ENCODE data around the gene TMC1. TPM values are rescaled to one million over a fixed set of nuclear protein-coding genes. Genes with fewer than 3 reads are reported as not detected.

The TMC1 gene
- total and polyA plus RNA-seq, 2 of the 8 experiments (the other 6 are each of a cell fraction or from before 2014, with no cell fraction given): 0.95 to 0.98 TPM

DNA sequence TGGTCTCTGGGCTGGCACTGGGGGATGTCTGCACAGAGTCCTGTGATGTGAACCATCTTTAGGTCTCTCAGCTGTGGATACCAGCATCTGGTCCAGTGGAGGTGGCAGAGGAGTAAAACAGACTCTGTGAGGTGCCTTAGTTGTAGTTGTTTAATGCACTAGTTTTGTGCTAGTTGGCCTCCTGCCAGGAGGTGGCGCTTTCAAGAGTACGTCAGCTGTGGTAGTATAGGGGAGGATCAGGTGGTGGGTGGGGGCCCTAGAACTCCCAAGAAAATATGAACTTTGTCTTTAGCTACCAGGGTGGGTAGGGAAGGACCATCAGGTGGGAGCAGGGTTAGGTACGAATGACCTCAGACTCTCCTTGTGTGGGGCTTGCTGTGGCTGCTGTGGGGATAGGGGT, 197.1 kb downstream of the TMC1 start:
- ChIA-PET CTCF (ENCODE audit: partially characterized antibody) (interaction anchor here (0.9 to 4.2 kb wide), 11 partner anchors 8 to 110 kb away, joined by 3 to 23 read pairs (median 5); no protein-coding TSS in a partner anchor), POLR2A (ENCODE audit: partially characterized antibody) (interaction anchor here (1.7 kb wide), 1 partner anchor 9 kb away, joined by 5 read pairs; no protein-coding TSS in a partner anchor)
- H3K14ac ChIP-seq (ENCODE audit: insufficient read length): no peak overlapping the region
- peak overlapping the region; percentile 56; the same call in 1 of the 2 replicates for H2BK5ac ChIP-seq (ENCODE audit: low read depth, low read length)
- no peaks in the 10 kb centered on the region for H4K20me1 ChIP-seq (replicated peaks in 1 of 2; ENCODE audit: control insufficient read depth in 1 of 2, insufficient read depth in 2 of 2, low read length in 2 of 2)
- H3K4me3 ChIP-seq (ENCODE audit: extremely low read depth in 1 of 4, insufficient read depth in 2 of 4, low read depth in 3 of 4, low read length in 4 of 4): no peak overlapping the region
- no peaks in the 10 kb centered on the region for H3K79me1 ChIP-seq (ENCODE audit: low read depth, low read length)
- 0 out of 4 replicates have a peak, but pooled peaks cover 0 to 3% of the 10 kb centered on the region in 2 experiments for H3K9me3 ChIP-seq (ENCODE audit: insufficient read depth in 2 of 2, low read depth in 1 of 2, low read length in 1 of 2)
- no peaks in the 10 kb centered on the region for H3K23me2 ChIP-seq (ENCODE audit: low read depth, low read length)
- no peak overlapping the region for H3K23ac ChIP-seq (ENCODE audit: insufficient read length)
- H2BK12ac ChIP-seq (ENCODE audit: low read depth, low read length): peak overlapping the region; percentile 69; the same call in 1 of the 2 replicates
- H2BK20ac ChIP-seq (ENCODE audit: low read length): peak overlapping the region; percentile 97
- no peak overlapping the region for H2BK120ac ChIP-seq (replicated peaks; ENCODE audit: low read depth, low read length)
- peak overlapping the region; percentile 65 for H4K91ac ChIP-seq (replicated peaks; ENCODE audit: insufficient read length, low read length)
- H3K79me2 ChIP-seq (ENCODE audit: control insufficient read depth in 1 of 2, insufficient read depth in 2 of 2, low read length in 2 of 2): no peaks in the 10 kb centered on the region
- H4K5ac ChIP-seq (ENCODE audit: insufficient read length, low read depth, low read length): no peak overlapping the region
- peaks cover 0 to 11% (median 3%) of the 10 kb centered on the region in 4 experiments; a peak in 3 of 7 replicates for H3K4me1 ChIP-seq (replicated peaks in 1 of 4; ENCODE audit: control insufficient read depth in 3 of 4, insufficient read depth in 4 of 4, low read length in 3 of 4)
- no peak overlapping the region for H4K8ac ChIP-seq (ENCODE audit: extremely low read depth, insufficient read depth, low read length)
- DNase-seq (ENCODE audit: low read depth in 1 of 2, low spot score in 2 of 2) (peak in 1 of 2 experiments; percentile 59), FAIRE-seq (no peak)
- no peak overlapping the region for H3K4ac ChIP-seq (replicated peaks; ENCODE audit: insufficient read length, low read depth, low read length)
- H3K4me2 ChIP-seq (ENCODE audit: insufficient read depth in 1 of 2, low read depth in 2 of 2, low read length in 2 of 2): no peak overlapping the region
- 93% methylated on average over 3 of the region's 3 CpGs; no CpG with 5 or more reads in 1 of the 2 experiments for WGBS, 2 experiments (ENCODE audit: extremely low coverage in 1 of 2, insufficient coverage in 1 of 2, insufficient read length in 1 of 2, insufficient replicate concordance in 2 of 2, low coverage in 1 of 2, low lambda C conversion rate in 2 of 2, missing lambda C conversion rate in 1 of 2)
- peak overlapping the region; percentile 65; the same call in 1 of the 2 replicates for H2AK5ac ChIP-seq (ENCODE audit: low read depth, low read length)
- no peak overlapping the region for H3K9ac ChIP-seq (replicated peaks in 1 of 4; ENCODE audit: extremely low read depth in 1 of 4, low read depth in 3 of 4, low read length in 3 of 4)
- H3K27ac ChIP-seq (ENCODE audit: low read depth, low read length): no peak overlapping the region
- TF ChIP-seq, protein P1, sequence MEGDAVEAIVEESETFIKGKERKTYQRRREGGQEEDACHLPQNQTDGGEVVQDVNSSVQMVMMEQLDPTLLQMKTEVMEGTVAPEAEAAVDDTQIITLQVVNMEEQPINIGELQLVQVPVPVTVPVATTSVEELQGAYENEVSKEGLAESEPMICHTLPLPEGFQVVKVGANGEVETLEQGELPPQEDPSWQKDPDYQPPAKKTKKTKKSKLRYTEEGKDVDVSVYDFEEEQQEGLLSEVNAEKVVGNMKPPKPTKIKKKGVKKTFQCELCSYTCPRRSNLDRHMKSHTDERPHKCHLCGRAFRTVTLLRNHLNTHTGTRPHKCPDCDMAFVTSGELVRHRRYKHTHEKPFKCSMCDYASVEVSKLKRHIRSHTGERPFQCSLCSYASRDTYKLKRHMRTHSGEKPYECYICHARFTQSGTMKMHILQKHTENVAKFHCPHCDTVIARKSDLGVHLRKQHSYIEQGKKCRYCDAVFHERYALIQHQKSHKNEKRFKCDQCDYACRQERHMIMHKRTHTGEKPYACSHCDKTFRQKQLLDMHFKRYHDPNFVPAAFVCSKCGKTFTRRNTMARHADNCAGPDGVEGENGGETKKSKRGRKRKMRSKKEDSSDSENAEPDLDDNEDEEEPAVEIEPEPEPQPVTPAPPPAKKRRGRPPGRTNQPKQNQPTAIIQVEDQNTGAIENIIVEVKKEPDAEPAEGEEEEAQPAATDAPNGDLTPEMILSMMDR (IDR thresholded peaks at IDR 0.05; ENCODE audit: control extremely low read depth in 1 of 3, insufficient read depth in 1 of 3, low read depth in 1 of 3, low read length in 3 of 3): peak; percentile 24 to 53 (median 28); a peak in 3 of 4 replicates
- no peak for TF ChIP-seq SP2 (IDR thresholded peaks at IDR 0.05; ENCODE audit: low read length)
- peak; percentile 10 to 31; a peak in 2 of 4 replicates for TF ChIP-seq RAD21 (IDR thresholded peaks at IDR 0.05 in 1 of 2, conservative IDR thresholded peaks at IDR 0.05 in 1 of 2; ENCODE audit: low read depth in 2 of 2, low read length in 2 of 2)
- H3K27me3 ChIP-seq (replicated peaks in 1 of 4; ENCODE audit: control insufficient read depth in 3 of 4, extremely low read depth in 1 of 4, insufficient read depth in 3 of 4, low read length in 3 of 4): no peaks in the 10 kb centered on the region
- H3K18ac ChIP-seq (ENCODE audit: extremely low read depth, low read length): no peak overlapping the region
- no peak overlapping the region for H2AFZ ChIP-seq (ENCODE audit: low read length)
- no peaks in the 10 kb centered on the region; a peak in 2 of 8 replicates for H3K36me3 ChIP-seq (ENCODE audit: control insufficient read depth in 2 of 4, insufficient read depth in 4 of 4, low read length in 3 of 4)
- H2BK15ac ChIP-seq (ENCODE audit: low read length): peak overlapping the region; percentile 5; the same call in 1 of the 2 replicates
- H3K56ac ChIP-seq (replicated peaks; ENCODE audit: insufficient read length, low read depth, low read length): no peak overlapping the region

Data from H1 (cell line).